Prostate gland (tissue), 2 donors: ENCODE results near the gene ZNF71. TPM values are rescaled to one million over a fixed set of nuclear protein-coding genes. Genes with fewer than 3 reads are reported as not detected.

Source experiments
- DNase-seq: peaks from one replicate; pipeline ENCODE4 v3.0.0-alpha.2; 2019; ENCODE audit warnings: low spot score
- H3K27ac ChIP-seq, 2 donors: fragments of 200-600 bp; sonication (generic); 2 replicates each; pipeline ENCODE4 v1.5.1; 2017 to 2019
- H3K27me3 ChIP-seq: fragments of 200-600 bp; sonication (generic); replicated peaks from 2 replicates; pipeline ENCODE4 v1.5.1; 2019; ENCODE audit not compliant: insufficient read depth
- H3K36me3 ChIP-seq, 2 donors: fragments of 200-600 bp; sonication (generic); 1 replicate in 1 of 2; 2 replicates in 1 of 2; pipeline versions ENCODE4 v1.5.1 to v1.8.1; 2017 to 2019
- H3K4me1 ChIP-seq: fragments of 200-600 bp; sonication (generic); replicated peaks from 2 replicates; pipeline ENCODE4 v1.5.1; 2019
- H3K4me3 ChIP-seq, 2 donors: fragments of 200-600 bp; sonication (generic); 2 replicates each; pipeline ENCODE4 v1.5.1; 2017 to 2019
- H3K9me3 ChIP-seq: fragments of 200-600 bp; sonication (generic); 2 replicates; pipeline ENCODE4 v1.5.1; 2017
- POLR2A ChIP-seq: fragments of 450-650 bp; IDR thresholded peaks from one replicate; pipeline ENCODE4 v1.6.1; 2016; ENCODE audit warnings: antibody characterized with exemption, mild to moderate bottlenecking
- POLR2AphosphoS5 ChIP-seq: sonication (generic); formaldehyde crosslinking; IDR thresholded peaks from one replicate; pipeline ENCODE4 v1.6.1; 2017; ENCODE audit warnings: antibody characterized with exemption
- whole genome bisulfite sequencing: methylation state at CpG from one replicate; pipeline ENCODE4 v1.1.5; 2018; 5-methylcytosine and 5-hydroxymethylcytosine counted together
- intact Hi-C: fragments of 100-400 bp; cut with DNase I; formaldehyde crosslinking; loops from one replicate; pipeline ENCODE4 v1.14.2; 2022
- total RNA-seq, 2 donors: library from RNA; depleted of rRNA; stranded (reverse); fragments of >200 nt; gene quantifications; one replicate each; pipeline ENCODE4 v1.1.0, GENCODE V29; 2016
- TF ChIP-seq, protein P1 (sequence below), 4 experiments: fragments of 200-600 bp in 2 of 4; fragments of 450-650 bp in 2 of 4; sonication (generic) in 2 of 4; IDR thresholded peaks; 1 replicate in 3 of 4; 2 replicates in 1 of 4; pipeline ENCODE4 v1.5.1; 2016 to 2019; ENCODE audit warnings: antibody characterized with exemption in 4 of 4, mild to moderate bottlenecking in 2 of 4, moderate library complexity in 2 of 4

Gene ZNF71
- total RNA-seq, 2 donors from 2014 or later: 10.3 to 19.7 TPM

DNA sequence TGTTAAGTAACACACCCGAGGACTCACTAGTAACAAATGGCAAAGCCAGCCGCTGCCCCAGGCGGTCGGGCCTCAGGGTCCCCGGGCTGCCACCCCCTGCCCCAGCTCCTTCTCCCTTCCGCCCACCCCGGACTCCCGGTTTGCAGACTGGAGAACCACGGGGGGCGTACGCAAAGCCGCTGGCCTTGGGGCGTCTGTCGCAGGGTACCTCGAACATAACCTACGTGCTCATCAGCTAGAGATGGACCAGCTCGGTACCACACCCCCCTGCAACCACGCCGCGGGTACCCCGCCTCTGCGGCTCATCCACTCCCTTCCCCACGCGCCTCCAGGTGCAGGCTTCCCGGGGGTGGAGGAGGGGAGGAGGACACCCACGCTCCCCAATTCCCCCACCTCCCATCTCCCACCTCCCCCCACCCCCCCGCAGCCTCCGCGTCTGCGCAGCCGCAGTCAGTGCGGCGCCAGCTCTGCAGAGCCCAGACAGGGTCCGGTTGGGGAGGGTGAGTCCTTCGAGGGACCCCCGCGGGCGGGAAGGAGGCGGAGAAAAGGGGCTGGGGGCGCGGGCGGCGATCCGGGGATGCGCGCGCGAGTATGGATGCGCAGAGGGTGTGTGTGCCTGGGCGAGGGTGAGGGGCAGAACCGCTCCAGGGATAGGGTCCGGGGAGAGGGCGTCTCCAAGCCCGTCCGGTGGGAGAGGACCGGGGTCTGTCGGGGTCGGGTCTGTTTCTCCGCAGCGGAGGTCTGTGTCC, 47.8 kb downstream of the ZNF71 start, which contains the start of gene SMIM17:
TSS of gene SMIM17 (plus strand) at position 449 of the 749 bp plus-strand sequence. CDS start 2,509 bp downstream, outside the sequence.
- Histone ChIP-seq H3K4me3 (no peak within 1 kb of the TSS), H3K4me1 (no peaks in the 10 kb centered on the region), H3K27me3 (peaks cover 13% of the 10 kb centered on the region), H3K27ac (no peak within 1 kb of the TSS), H3K9me3 (no peaks in the 10 kb centered on the region), H3K36me3 (no peaks in the 10 kb centered on the region)
- 8% methylated on average over 59 of the region's 60 CpGs for WGBS
- intact Hi-C loops: no loop called here
- TF ChIP-seq POLR2AphosphoS5 (no peak), POLR2A (no peak)
- TF ChIP-seq, protein P1, sequence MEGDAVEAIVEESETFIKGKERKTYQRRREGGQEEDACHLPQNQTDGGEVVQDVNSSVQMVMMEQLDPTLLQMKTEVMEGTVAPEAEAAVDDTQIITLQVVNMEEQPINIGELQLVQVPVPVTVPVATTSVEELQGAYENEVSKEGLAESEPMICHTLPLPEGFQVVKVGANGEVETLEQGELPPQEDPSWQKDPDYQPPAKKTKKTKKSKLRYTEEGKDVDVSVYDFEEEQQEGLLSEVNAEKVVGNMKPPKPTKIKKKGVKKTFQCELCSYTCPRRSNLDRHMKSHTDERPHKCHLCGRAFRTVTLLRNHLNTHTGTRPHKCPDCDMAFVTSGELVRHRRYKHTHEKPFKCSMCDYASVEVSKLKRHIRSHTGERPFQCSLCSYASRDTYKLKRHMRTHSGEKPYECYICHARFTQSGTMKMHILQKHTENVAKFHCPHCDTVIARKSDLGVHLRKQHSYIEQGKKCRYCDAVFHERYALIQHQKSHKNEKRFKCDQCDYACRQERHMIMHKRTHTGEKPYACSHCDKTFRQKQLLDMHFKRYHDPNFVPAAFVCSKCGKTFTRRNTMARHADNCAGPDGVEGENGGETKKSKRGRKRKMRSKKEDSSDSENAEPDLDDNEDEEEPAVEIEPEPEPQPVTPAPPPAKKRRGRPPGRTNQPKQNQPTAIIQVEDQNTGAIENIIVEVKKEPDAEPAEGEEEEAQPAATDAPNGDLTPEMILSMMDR (IDR thresholded peaks at IDR 0.05): no peak
- no peak for DNase-seq

DNA sequence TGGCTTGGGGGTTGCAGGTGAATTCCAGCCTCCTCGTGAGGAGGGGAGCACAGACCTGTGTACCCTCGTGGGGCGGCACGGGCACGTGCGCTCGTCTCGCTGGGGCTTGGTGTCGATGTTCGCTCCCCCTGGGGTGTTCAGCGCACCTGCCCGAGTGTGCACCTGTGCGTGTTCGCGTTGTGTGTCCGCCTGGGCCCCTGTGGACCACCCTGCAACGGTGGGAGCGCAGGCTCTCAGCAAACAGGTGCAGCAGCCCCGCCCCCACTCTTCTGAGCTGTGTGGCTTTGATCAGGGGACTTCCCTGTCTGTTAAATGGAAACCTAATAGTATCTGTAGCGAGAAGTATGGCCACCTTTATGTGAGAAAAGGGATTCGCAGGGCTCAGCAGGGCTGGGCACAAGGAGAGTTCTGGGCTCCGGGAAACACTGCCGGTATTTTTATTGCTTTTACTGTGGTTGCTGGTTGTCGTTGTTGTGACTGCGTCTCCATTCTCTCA, 48.4 kb downstream of the ZNF71 start:
- 14% methylated on average over 25 of the region's 25 CpGs for WGBS
- H3K27me3 ChIP-seq: peaks cover 13% of the 10 kb centered on the region
- no peaks in the 10 kb centered on the region for H3K4me1 ChIP-seq
- H3K9me3 ChIP-seq: no peaks in the 10 kb centered on the region
- TF ChIP-seq POLR2A (no peak), POLR2AphosphoS5 (no peak)
- TF ChIP-seq, protein P1 (IDR thresholded peaks at IDR 0.05): no peak
- DNase-seq: no peak
- no peaks in the 10 kb centered on the region for H3K36me3 ChIP-seq
- H3K27ac ChIP-seq: no peak overlapping the region
- H3K4me3 ChIP-seq: no peak overlapping the region
- intact Hi-C loops: no loop called here

DNA sequence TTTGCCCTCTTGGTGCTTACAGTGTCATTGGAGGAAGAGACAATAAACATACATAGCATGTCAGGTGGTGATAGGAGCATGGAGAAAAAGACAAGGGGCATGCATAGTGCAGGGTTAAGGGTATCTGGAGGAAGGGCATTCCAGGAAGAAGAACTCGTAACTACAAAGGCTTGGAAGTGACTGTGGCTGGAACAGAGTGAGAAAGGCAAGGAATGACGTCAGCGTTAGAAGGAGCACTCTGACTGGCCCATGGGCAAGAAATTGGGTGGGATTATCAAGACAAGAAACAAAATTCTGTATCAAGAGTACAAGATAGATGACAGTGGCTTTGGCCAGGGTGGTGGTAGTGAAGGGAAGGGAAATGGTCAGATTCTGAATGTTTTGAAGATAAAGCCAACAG, 59.0 kb downstream of the ZNF71 start:
- TF ChIP-seq, protein P1 (IDR thresholded peaks at IDR 0.05): no peak
- TF ChIP-seq POLR2A (no peak), POLR2AphosphoS5 (no peak)
- H3K27me3 ChIP-seq: no peaks in the 10 kb centered on the region
- no peaks in the 10 kb centered on the region for H3K4me1 ChIP-seq

DNA sequence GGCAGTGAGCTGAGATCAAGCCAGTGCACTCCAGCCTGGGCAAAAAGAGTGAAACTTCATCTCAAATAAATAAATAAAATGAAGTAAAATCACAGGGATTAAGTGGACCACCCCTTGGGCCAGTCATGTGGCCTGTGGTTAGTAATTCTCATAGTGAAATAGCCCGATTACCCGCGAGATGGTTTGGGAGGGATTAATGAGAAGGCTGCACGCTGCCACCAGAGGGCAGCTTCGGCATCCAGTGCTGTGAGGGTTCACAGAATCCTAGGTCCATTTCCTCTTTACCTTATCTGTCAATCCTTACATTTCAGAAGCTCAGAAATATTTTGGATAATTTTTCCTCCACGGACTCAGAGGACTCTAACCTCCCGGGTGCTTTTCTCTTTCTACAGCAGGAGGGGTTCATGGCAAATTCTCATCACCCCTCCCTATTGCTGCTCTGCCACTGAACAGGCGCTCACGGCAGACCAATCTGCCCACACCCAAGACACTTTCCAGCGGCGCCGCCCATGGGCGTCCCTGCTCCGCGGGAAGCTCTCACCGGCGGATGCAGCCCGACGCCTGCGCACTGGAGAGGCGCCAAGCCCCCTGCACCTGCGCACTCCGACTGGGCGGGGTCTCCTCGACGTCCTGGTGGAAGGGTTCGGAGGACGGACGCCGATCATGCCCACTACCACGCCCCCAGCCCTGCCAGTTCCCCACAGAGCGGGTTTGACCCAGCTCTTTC, 65.4 kb downstream of the ZNF71 start:
- Histone ChIP-seq H3K27ac (no peak overlapping the region), H3K27me3 (no peaks in the 10 kb centered on the region), H3K4me3 (no peak overlapping the region), H3K9me3 (no peaks in the 10 kb centered on the region), H3K4me1 (no peaks in the 10 kb centered on the region), H3K36me3 (no peaks in the 10 kb centered on the region)
- WGBS: 15% methylated on average over 32 of the region's 32 CpGs
- no peak for TF ChIP-seq POLR2AphosphoS5
- TF ChIP-seq POLR2A: no peak
- TF ChIP-seq, protein P1 (IDR thresholded peaks at IDR 0.05): no peak
- no peak for DNase-seq
- intact Hi-C loops: no loop called here

More for the DNA sequence above, 59.0 kb downstream of the ZNF71 start:
- no peak overlapping the region for H3K4me3 ChIP-seq
- intact Hi-C loops: no loop called here
- H3K36me3 ChIP-seq: no peaks in the 10 kb centered on the region
- no peak for DNase-seq
- no peak overlapping the region for H3K27ac ChIP-seq
- H3K9me3 ChIP-seq: no peaks in the 10 kb centered on the region
- WGBS: 62% methylated on average over 3 of the region's 3 CpGs
